Keratinocyte (primary cell): ENCODE data around the gene PRDM4. TPM values are rescaled to one million over a fixed set of nuclear protein-coding genes. Genes with fewer than 3 reads are reported as not detected.
"Not testable (repeated sequence)": the region's sequence is repeated elsewhere in the genome, so short reads cannot be mapped to it uniquely, and the experiment has no call there.

ENCODE experiments used
- DNase-seq: peaks from one replicate; pipeline ENCODE4 v3.0.0-alpha.2; 2011; ENCODE audit warnings: low read depth, missing footprints, low spot score
- FAIRE-seq: peaks from 2 replicates; lab custom pipeline; 2011; peaks lifted over from hg19 to GRCh38; lab: Jason Lieb, UNC
- H2AFZ ChIP-seq: 2 replicates; pipeline ENCODE4 v1.6.0; 2012; ENCODE audit warnings: low read length, control low read depth, inconsistent platforms; ENCODE audit not compliant: control insufficient read depth
- H3K27ac ChIP-seq: 2 replicates; pipeline ENCODE4 v1.5.1; 2011; ENCODE audit warnings: low read length; ENCODE audit not compliant: control insufficient read depth, insufficient read depth
- H3K27me3 ChIP-seq: 3 replicates; pipeline ENCODE4 v1.6.0; 2011; ENCODE audit warnings: low read length; ENCODE audit not compliant: control insufficient read depth, insufficient read depth; ENCODE audit errors: extremely low read depth
- H3K36me3 ChIP-seq, 2 experiments: 2 replicates in 1 of 2; 3 replicates in 1 of 2; pipeline ENCODE4 v1.5.1; 2011; ENCODE audit warnings: low read length in 2 of 2, mild to moderate bottlenecking in 1 of 2; ENCODE audit not compliant: control insufficient read depth in 2 of 2, insufficient read depth in 2 of 2; ENCODE audit errors: extremely low read depth in 1 of 2
- H3K4me1 ChIP-seq: 3 replicates; pipeline ENCODE4 v1.5.1; 2011; ENCODE audit warnings: low read length; ENCODE audit not compliant: control insufficient read depth, insufficient read depth; ENCODE audit errors: extremely low read depth
- H3K4me2 ChIP-seq: 3 replicates; pipeline ENCODE4 v1.6.0; 2011; ENCODE audit warnings: low read depth, low read length; ENCODE audit not compliant: control insufficient read depth, insufficient read depth; ENCODE audit errors: extremely low read depth
- H3K4me3 ChIP-seq, 3 experiments: fragments of 200-600 bp in 1 of 3; sonication (generic) in 1 of 3; 2 replicates in 2 of 3; 3 replicates in 1 of 3; pipeline ENCODE4 v1.5.1; 2011 to 2016; ENCODE audit warnings: low read length in 3 of 3, mild to moderate bottlenecking in 3 of 3, control low read depth in 2 of 3, inconsistent platforms in 1 of 3, low read depth in 1 of 3, mixed read lengths in 1 of 3, mixed run types in 1 of 3, moderate library complexity in 1 of 3; ENCODE audit not compliant: control insufficient read depth in 2 of 3, insufficient read depth in 2 of 3; ENCODE audit errors: extremely low read depth in 1 of 3
- H3K79me2 ChIP-seq: 2 replicates; pipeline ENCODE4 v1.6.0; 2012; ENCODE audit warnings: low read length; ENCODE audit not compliant: control insufficient read depth, insufficient read depth
- H3K9ac ChIP-seq: 3 replicates; pipeline ENCODE4 v1.6.0; 2011; ENCODE audit warnings: low read length; ENCODE audit not compliant: control insufficient read depth, insufficient read depth; ENCODE audit errors: extremely low read depth
- H3K9me1 ChIP-seq: 3 replicates; pipeline ENCODE4 v1.6.0; 2011; ENCODE audit warnings: low read length; ENCODE audit not compliant: control insufficient read depth, insufficient read depth; ENCODE audit errors: extremely low read depth
- H3K9me3 ChIP-seq: 2 replicates; pipeline ENCODE4 v1.5.1; 2012; ENCODE audit warnings: low read depth, low read length; ENCODE audit not compliant: control insufficient read depth
- H4K20me1 ChIP-seq: 3 replicates; pipeline ENCODE4 v1.6.0; 2011; ENCODE audit warnings: low read length; ENCODE audit not compliant: control insufficient read depth, insufficient read depth; ENCODE audit errors: extremely low read depth
- EZH2 ChIP-seq: IDR thresholded peaks from one replicate; pipeline ENCODE4 v1.6.1; 2012; ENCODE audit warnings: inconsistent platforms, mild to moderate bottlenecking, low read length, moderate library complexity
- dilution Hi-C: fragments of 300-500 bp; cut with MboI; formaldehyde crosslinking; loops from one replicate; pipeline ENCODE4 v1.7.0; 2020; ENCODE audit warnings: low sequenced_read_pairs; ENCODE audit not compliant: extremely low pct_ligation_motif_present
- polyA plus RNA-seq, 5 experiments: library from polyadenylated mRNA; depleted of rRNA in 3 of 5; stranded (reverse) in 3 of 5; stranded (forward) in 1 of 5; unstranded in 1 of 5; fragments of >200 nt; gene quantifications; 1 replicate in 1 of 5; 2 replicates in 3 of 5; 3 replicates in 1 of 5; pipeline versions ENCODE4 v1.2.1 to v1.2.3, GENCODE V29; 2011 to 2012; ENCODE audit warnings: missing spikeins in 2 of 5, low read depth in 1 of 5, low replicate concordance in 1 of 5
- TF ChIP-seq, protein P1 (sequence below), 3 experiments: IDR thresholded peaks in 1 of 3; conservative IDR thresholded peaks in 1 of 3; optimal IDR thresholded peaks in 1 of 3; 2 replicates in 2 of 3; 3 replicates in 1 of 3; pipeline versions ENCODE3 to v1.5.1; 2011; ENCODE audit warnings: low read length in 3 of 3, mild to moderate bottlenecking in 3 of 3, moderate library complexity in 2 of 3, control low read depth in 1 of 3, inconsistent platforms in 1 of 3; ENCODE audit not compliant: insufficient read depth in 2 of 3; ENCODE audit errors: extremely low read depth in 1 of 3

The PRDM4 gene
- polyA plus RNA-seq, 1 donor (not counting 4 experiments of a cell fraction or from before 2014, with no cell fraction given): 26.5 TPM

GRCh38 chr12:107718606-107719005 lies 42.3 kb downstream of the PRDM4 start:
- no peak for DNase-seq
- Histone ChIP-seq H3K79me2 (no peaks in the 10 kb centered on the region), H3K9ac (no peak overlapping the region), H2AFZ (no peak overlapping the region), H3K4me2 (no peak overlapping the region), H3K27me3 (no peaks in the 10 kb centered on the region), H3K4me3 (no peak overlapping the region), H3K4me1 (no peaks in the 10 kb centered on the region), H3K27ac (no peak overlapping the region), H3K9me1 (no peaks in the 10 kb centered on the region), H4K20me1 (no peaks in the 10 kb centered on the region), H3K9me3 (no peaks in the 10 kb centered on the region), H3K36me3 (peaks cover 3 to 8% of the 10 kb centered on the region in 2 experiments)
- dilution Hi-C loops: no loop called here
- no peak for TF ChIP-seq EZH2
- TF ChIP-seq, protein P1, sequence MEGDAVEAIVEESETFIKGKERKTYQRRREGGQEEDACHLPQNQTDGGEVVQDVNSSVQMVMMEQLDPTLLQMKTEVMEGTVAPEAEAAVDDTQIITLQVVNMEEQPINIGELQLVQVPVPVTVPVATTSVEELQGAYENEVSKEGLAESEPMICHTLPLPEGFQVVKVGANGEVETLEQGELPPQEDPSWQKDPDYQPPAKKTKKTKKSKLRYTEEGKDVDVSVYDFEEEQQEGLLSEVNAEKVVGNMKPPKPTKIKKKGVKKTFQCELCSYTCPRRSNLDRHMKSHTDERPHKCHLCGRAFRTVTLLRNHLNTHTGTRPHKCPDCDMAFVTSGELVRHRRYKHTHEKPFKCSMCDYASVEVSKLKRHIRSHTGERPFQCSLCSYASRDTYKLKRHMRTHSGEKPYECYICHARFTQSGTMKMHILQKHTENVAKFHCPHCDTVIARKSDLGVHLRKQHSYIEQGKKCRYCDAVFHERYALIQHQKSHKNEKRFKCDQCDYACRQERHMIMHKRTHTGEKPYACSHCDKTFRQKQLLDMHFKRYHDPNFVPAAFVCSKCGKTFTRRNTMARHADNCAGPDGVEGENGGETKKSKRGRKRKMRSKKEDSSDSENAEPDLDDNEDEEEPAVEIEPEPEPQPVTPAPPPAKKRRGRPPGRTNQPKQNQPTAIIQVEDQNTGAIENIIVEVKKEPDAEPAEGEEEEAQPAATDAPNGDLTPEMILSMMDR (optimal IDR thresholded peaks at IDR 0.05 in 1 of 3, IDR thresholded peaks at IDR 0.05 in 1 of 3, conservative IDR thresholded peaks at IDR 0.05 in 1 of 3; ENCODE audit: extremely low read depth in 1 of 3, insufficient read depth in 2 of 3, low read length in 3 of 3): no peak
- FAIRE-seq: no peak

DNA sequence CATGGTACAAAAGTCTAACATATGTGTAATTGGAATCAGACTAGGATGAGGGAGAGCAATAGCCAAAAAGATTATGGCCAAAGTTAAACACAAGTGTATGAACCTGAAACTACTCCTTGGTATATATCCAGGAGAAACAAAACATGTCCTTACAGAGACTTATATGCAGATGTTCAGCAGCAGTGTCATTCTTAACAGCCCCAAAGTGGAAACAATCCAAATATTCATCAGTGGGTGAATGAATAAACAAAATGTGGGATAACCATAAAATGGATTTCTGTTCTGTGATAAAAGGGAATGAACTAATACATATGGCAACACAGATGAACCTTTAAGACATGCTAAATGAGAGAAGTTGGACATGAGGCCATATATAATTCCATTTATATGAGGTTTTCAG lies 45.2 kb downstream of the PRDM4 start:
- Histone ChIP-seq H3K9me1 (no peaks in the 10 kb centered on the region), H4K20me1 (no peaks in the 10 kb centered on the region), H3K79me2 (no peaks in the 10 kb centered on the region), H3K4me2 (no peak overlapping the region), H2AFZ (no peak overlapping the region), H3K27ac (no peak overlapping the region), H3K27me3 (no peaks in the 10 kb centered on the region), H3K9ac (no peak overlapping the region), H3K9me3 (no peaks in the 10 kb centered on the region), H3K4me1 (no peaks in the 10 kb centered on the region), H3K36me3 (peaks cover 15 to 23% of the 10 kb centered on the region in 2 experiments), H3K4me3 (no peak overlapping the region)
- dilution Hi-C loops: no loop called here
- no peak for TF ChIP-seq EZH2
- TF ChIP-seq, protein P1 (optimal IDR thresholded peaks at IDR 0.05 in 1 of 3, IDR thresholded peaks at IDR 0.05 in 1 of 3, conservative IDR thresholded peaks at IDR 0.05 in 1 of 3; ENCODE audit: extremely low read depth in 1 of 3, insufficient read depth in 2 of 3, low read length in 3 of 3): no peak
- DNase-seq (no peak), FAIRE-seq (no peak)

DNA sequence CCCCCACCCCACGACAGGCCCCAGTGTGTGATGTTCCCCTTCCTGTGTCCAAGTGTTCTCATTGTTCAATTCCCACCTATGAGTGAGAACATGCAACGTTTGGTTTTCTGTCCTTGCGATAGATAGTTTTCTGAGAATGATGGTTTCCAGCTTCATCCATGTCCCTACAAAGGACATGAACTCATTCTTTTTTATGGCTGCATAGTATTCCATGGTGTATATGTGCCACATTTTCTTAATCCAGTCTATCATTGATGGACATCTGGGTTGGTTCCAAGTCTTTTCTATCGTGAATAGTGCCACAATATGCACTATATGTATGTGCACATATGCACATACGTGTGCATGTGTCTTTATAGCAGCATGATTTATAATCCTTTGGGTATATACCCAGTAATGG lies 55.4 kb downstream of the PRDM4 start:
- H3K4me2 ChIP-seq, H3K9me1 ChIP-seq, H3K9ac ChIP-seq, H3K27ac ChIP-seq, H3K4me1 ChIP-seq, H3K27me3 ChIP-seq, H3K79me2 ChIP-seq, H4K20me1 ChIP-seq, H2AFZ ChIP-seq, DNase-seq, H3K9me3 ChIP-seq, H3K4me3 ChIP-seq, FAIRE-seq, dilution Hi-C loops: not testable (repeated sequence)
- peaks cover 22 to 33% of the 10 kb centered on the region in 2 experiments for H3K36me3 ChIP-seq
